Measurements from ENCODE around the gene ASB4.

Gene ASB4

GRCh38 chr7:95556777-95557176, 71.0 kb downstream of the ASB4 start:
- no peak for DNase-seq

GRCh38 chr7:95558864-95559263, 73.1 kb downstream of the ASB4 start:
- DNase-seq, result no peak

GRCh38 chr7:95560674-95561073, 74.9 kb downstream of the ASB4 start:
- no peak for DNase-seq

GRCh38 chr7:95569720-95570119, 84.0 kb downstream of the ASB4 start:
- no peak for DNase-seq

- no peak for DNase-seq
These were observed 91.4 kb downstream of the ASB4 start for GRCh38 chr7:95577137-95577536.

GRCh38 chr7:95578299-95578855, 92.6 kb downstream of the ASB4 start:
- peak; percentile 34 for DNase-seq

GRCh38 chr7:95579318-95579717, 93.6 kb downstream of the ASB4 start:
- no peak for DNase-seq

GRCh38 chr7:95581467-95581866, 95.7 kb downstream of the ASB4 start:
- no peak for DNase-seq

- no peak for DNase-seq
These were observed 97.0 kb downstream of the ASB4 start for GRCh38 chr7:95582578-95583293.

- DNase-seq, result no peak
These were observed 98.3 kb downstream of the ASB4 start for GRCh38 chr7:95583834-95584621.

- DNase-seq, result no peak
These were observed 99.2 kb downstream of the ASB4 start for GRCh38 chr7:95584769-95585425.

GRCh38 chr7:95585426-95585789, 99.7 kb downstream of the ASB4 start:
- DNase-seq, result no peak

GRCh38 chr7:95586951-95587301, 101.2 kb downstream of the ASB4 start:
- no peak for DNase-seq

GRCh38 chr7:95589031-95589430, 103.3 kb downstream of the ASB4 start:
- DNase-seq, result no peak

- DNase-seq, result no peak
These were observed 104.0 kb downstream of the ASB4 start for GRCh38 chr7:95589766-95590165.

All from NCI-H748 treated with DMSO at 0.1 percent for 48 hours (cell line).